HG03066 (cell line): ENCODE results near the gene CIB2.
"Not testable (repeated sequence)": the region's sequence is repeated elsewhere in the genome, so short reads cannot be mapped to it uniquely, and the experiment has no call there.

Experiments
- ATAC-seq: cut with Tn5 transposase; IDR thresholded peaks from one replicate; pipeline ENCODE4 v1.9.1; 2021; ENCODE audit warnings: low read depth; ENCODE audit not compliant: unreplicated experiment

The CIB2 gene

GRCh38 chr15:78131295-78132061 is at the start of gene CIB2:
TSS of gene CIB2 (minus strand) at chr15:78131445. CDS start at chr15:78131215, 230 bp downstream.
- ATAC-seq: peak; percentile 82

GRCh38 chr15:78179906-78180305 is 48.7 kb upstream of the CIB2 start:
- no peak for ATAC-seq

- no peak for ATAC-seq
Measured at GRCh38 chr15:78179286-78179840, 48.1 kb upstream of the CIB2 start.

- no peak for ATAC-seq
Measured at GRCh38 chr15:78178064-78178463, 46.8 kb upstream of the CIB2 start.

- ATAC-seq: no peak
Measured at GRCh38 chr15:78177447-78177873, 46.2 kb upstream of the CIB2 start.

- ATAC-seq: no peak
Measured at GRCh38 chr15:78175330-78175729, 44.1 kb upstream of the CIB2 start.

GRCh38 chr15:78174401-78174800 is 43.2 kb upstream of the CIB2 start:
- no peak for ATAC-seq

- no peak for ATAC-seq
Measured at GRCh38 chr15:78171864-78172472, 40.7 kb upstream of the CIB2 start.

GRCh38 chr15:78170848-78171773 is 39.9 kb upstream of the CIB2 start:
- peak; percentile 70 for ATAC-seq

- no peak for ATAC-seq
Measured at GRCh38 chr15:78168608-78169007, 37.4 kb upstream of the CIB2 start.

GRCh38 chr15:78167227-78167888 is 36.1 kb upstream of the CIB2 start:
- ATAC-seq: peak; percentile 67

- no peak for ATAC-seq
Measured at GRCh38 chr15:78164010-78164409, 32.8 kb upstream of the CIB2 start.

GRCh38 chr15:78162038-78162437 is 30.8 kb upstream of the CIB2 start:
- no peak for ATAC-seq

- ATAC-seq: no peak
Measured at GRCh38 chr15:78159395-78159794, 28.1 kb upstream of the CIB2 start.

GRCh38 chr15:78157203-78157602 is 26.0 kb upstream of the CIB2 start:
- ATAC-seq: no peak

GRCh38 chr15:78156653-78157052 is 25.4 kb upstream of the CIB2 start:
- no peak for ATAC-seq

- no peak for ATAC-seq
Measured at GRCh38 chr15:78155355-78155939, 24.2 kb upstream of the CIB2 start.

- no peak for ATAC-seq
Measured at GRCh38 chr15:78154955-78155354, 23.7 kb upstream of the CIB2 start.

GRCh38 chr15:78151075-78151474 is 19.8 kb upstream of the CIB2 start:
- not testable (repeated sequence) for ATAC-seq
